ENCODE data around the gene MAP4K3. TPM values are rescaled to one million over a fixed set of nuclear protein-coding genes. Genes with fewer than 3 reads are reported as not detected.

Gene MAP4K3
- total RNA-seq, 1 experiment from 2014 or later, result 26.6 TPM

GRCh38 chr2:39252888-39253518 is 184.1 kb downstream of the MAP4K3 start:
- CTCF ChIA-PET, result no interaction called here
- POLR2A ChIA-PET, result no interaction called here
- BruUV-seq (replicated peaks), result no TSS peak

DNA sequence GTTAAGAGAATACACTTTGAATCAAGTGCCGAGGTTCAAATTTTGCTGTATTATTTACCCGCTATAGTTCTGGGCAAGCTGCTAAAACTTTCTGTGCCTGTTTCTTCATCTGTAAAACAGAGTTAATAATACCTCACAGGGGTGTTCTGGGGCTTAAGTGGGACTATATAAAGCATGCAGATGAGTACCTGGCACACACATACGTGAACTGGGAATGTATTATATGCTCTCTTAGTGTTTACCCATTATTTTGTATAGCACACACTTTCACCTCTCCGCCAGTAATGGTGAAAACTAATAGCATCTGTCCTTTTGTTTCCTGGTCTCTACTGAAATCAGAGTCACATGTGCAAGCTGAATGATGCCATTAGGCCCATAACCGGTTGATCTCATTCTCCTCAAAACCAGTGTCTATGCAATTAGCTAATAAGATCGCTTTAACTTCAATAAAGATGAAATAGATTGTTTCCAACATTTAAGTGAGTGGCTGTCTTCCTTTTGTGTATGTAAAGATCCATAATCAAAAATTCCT is 189.5 kb downstream of the MAP4K3 start:
- H3K36me3 ChIP-seq (ENCODE audit: control insufficient read depth, insufficient read depth, low read length), result peaks cover 3% of the 10 kb centered on the region; the same call in 1 of the 2 replicates
- H3K9me3 ChIP-seq (ENCODE audit: control insufficient read depth, insufficient read depth, low read depth, low read length), result no peaks in the 10 kb centered on the region
- ChIA-PET CTCF (no interaction called here), POLR2A (no interaction called here)
- no peak overlapping the region for H3K4me3 ChIP-seq (ENCODE audit: low read depth in 2 of 2, low read length in 2 of 2)
- intact Hi-C loops (cut with micrococcal nuclease; ENCODE audit: unreplicated experiment), result no loop called here
- DNase-seq (ENCODE audit: low read depth, low spot score) (no peak), ATAC-seq (no peak)
- no TSS peak for BruUV-seq (replicated peaks)
- no peak overlapping the region for H3K27ac ChIP-seq (ENCODE audit: low read length)
- in situ Hi-C loops (cut with HindIII; ENCODE audit: low pct_unique_long_range_greater_than_20kb, low sequenced_read_pairs), result no loop called here
- no peak for TF ChIP-seq POLR2AphosphoS5 (IDR thresholded peaks at IDR 0.05; ENCODE audit: low read depth, low read length)
- no peak for TF ChIP-seq SIN3A (IDR thresholded peaks at IDR 0.05; ENCODE audit: borderline replicate concordance, insufficient read depth, low read depth, low read length)
- no peak for TF ChIP-seq TCF7L2 (IDR thresholded peaks at IDR 0.05; ENCODE audit: low read depth, low read length)
- TF ChIP-seq, protein P1, sequence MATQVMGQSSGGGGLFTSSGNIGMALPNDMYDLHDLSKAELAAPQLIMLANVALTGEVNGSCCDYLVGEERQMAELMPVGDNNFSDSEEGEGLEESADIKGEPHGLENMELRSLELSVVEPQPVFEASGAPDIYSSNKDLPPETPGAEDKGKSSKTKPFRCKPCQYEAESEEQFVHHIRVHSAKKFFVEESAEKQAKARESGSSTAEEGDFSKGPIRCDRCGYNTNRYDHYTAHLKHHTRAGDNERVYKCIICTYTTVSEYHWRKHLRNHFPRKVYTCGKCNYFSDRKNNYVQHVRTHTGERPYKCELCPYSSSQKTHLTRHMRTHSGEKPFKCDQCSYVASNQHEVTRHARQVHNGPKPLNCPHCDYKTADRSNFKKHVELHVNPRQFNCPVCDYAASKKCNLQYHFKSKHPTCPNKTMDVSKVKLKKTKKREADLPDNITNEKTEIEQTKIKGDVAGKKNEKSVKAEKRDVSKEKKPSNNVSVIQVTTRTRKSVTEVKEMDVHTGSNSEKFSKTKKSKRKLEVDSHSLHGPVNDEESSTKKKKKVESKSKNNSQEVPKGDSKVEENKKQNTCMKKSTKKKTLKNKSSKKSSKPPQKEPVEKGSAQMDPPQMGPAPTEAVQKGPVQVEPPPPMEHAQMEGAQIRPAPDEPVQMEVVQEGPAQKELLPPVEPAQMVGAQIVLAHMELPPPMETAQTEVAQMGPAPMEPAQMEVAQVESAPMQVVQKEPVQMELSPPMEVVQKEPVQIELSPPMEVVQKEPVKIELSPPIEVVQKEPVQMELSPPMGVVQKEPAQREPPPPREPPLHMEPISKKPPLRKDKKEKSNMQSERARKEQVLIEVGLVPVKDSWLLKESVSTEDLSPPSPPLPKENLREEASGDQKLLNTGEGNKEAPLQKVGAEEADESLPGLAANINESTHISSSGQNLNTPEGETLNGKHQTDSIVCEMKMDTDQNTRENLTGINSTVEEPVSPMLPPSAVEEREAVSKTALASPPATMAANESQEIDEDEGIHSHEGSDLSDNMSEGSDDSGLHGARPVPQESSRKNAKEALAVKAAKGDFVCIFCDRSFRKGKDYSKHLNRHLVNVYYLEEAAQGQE (IDR thresholded peaks at IDR 0.05; ENCODE audit: insufficient read depth in 1 of 2, low read depth in 2 of 2, low read length in 1 of 2), result no peak
- TF ChIP-seq CTCF (IDR thresholded peaks at IDR 0.05), result no peak
- no peaks in the 10 kb centered on the region for H3K4me1 ChIP-seq (ENCODE audit: control insufficient read depth, insufficient read depth, low read length)
- no peaks in the 10 kb centered on the region for H3K27me3 ChIP-seq (ENCODE audit: control insufficient read depth, insufficient read depth, low read length)

More at GRCh38 chr2:39252888-39253518, 184.1 kb downstream of the MAP4K3 start:
- no peak for ATAC-seq
- Histone ChIP-seq H3K27me3 (ENCODE audit: control insufficient read depth, insufficient read depth, low read length) (no peaks in the 10 kb centered on the region), H3K4me3 (ENCODE audit: low read depth in 2 of 2, low read length in 2 of 2) (no peak overlapping the region), H3K4me1 (ENCODE audit: control insufficient read depth, insufficient read depth, low read length) (no peaks in the 10 kb centered on the region), H3K9me3 (ENCODE audit: control insufficient read depth, insufficient read depth, low read depth, low read length) (no peaks in the 10 kb centered on the region), H3K36me3 (ENCODE audit: control insufficient read depth, insufficient read depth, low read length) (peaks cover 7% of the 10 kb centered on the region; the same call in 1 of the 2 replicates), H3K27ac (ENCODE audit: low read length) (no peak overlapping the region)
- intact Hi-C loops (cut with micrococcal nuclease; ENCODE audit: unreplicated experiment), result no loop called here
- in situ Hi-C loops (cut with HindIII; ENCODE audit: low pct_unique_long_range_greater_than_20kb, low sequenced_read_pairs), result no loop called here
- TF ChIP-seq SIN3A (IDR thresholded peaks at IDR 0.05; ENCODE audit: borderline replicate concordance, insufficient read depth, low read depth, low read length) (no peak), CTCF (IDR thresholded peaks at IDR 0.05) (no peak), POLR2AphosphoS5 (IDR thresholded peaks at IDR 0.05; ENCODE audit: low read depth, low read length) (no peak), TCF7L2 (IDR thresholded peaks at IDR 0.05; ENCODE audit: low read depth, low read length) (no peak)
- TF ChIP-seq, protein P1 (IDR thresholded peaks at IDR 0.05; ENCODE audit: insufficient read depth in 1 of 2, low read depth in 2 of 2, low read length in 1 of 2), result no peak
- no peak for DNase-seq (ENCODE audit: low read depth, low spot score)

Data from Panc1 (cell line).